NOMO-1 treated with dmso at 0.1 percent for 144 hours (cell line): ENCODE measurements around the gene RIPPLY3.

Experiments used
- DNase-seq: peaks from one replicate; lab custom pipeline; 2025; ENCODE audit not compliant: unreplicated experiment; lab: John Stamatoyannopoulos, UW

RIPPLY3 gene

DNA sequence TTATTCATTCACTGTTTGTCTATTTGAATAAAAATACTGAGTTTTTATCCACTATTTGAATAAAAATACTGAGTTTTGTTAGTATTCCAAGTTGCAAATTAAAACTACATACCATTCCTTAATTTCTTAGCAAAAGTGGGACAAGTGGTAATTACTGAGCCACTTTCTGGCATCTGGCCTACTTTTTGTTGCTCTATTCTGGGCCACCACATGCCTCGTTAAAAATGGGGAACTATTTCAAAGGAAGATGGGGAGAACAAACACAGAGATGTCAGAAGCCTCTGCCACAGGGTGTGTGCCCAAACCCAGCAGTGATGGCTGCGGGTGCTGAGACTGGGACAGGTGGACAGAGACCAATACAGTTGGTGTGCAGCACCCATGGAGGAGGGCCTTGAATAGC is 51.8 kb downstream of the RIPPLY3 start:
- peak; percentile 33 for DNase-seq

GRCh38 chr21:37059181-37059580 is 52.7 kb downstream of the RIPPLY3 start:
- DNase-seq, result no peak

DNA sequence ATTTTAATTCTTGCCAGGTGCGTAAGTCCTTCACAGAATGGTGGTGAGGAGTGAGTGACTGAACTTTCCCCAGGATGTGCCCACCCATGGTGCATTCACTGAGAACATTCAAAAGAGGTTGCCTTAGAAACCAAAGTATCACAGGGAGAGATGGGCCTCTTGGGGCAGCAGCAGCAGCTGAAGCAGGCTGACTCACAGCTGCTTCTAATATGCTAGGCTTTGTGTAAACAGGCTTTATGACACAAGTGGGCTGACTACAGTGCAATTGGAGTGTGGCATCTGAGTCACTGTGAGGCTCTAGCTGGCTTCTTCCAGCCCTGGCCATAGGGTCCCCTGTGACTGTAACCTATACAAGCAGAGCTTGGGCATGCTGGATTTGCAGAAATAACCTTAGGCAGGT is 53.8 kb downstream of the RIPPLY3 start:
- no peak for DNase-seq

DNA sequence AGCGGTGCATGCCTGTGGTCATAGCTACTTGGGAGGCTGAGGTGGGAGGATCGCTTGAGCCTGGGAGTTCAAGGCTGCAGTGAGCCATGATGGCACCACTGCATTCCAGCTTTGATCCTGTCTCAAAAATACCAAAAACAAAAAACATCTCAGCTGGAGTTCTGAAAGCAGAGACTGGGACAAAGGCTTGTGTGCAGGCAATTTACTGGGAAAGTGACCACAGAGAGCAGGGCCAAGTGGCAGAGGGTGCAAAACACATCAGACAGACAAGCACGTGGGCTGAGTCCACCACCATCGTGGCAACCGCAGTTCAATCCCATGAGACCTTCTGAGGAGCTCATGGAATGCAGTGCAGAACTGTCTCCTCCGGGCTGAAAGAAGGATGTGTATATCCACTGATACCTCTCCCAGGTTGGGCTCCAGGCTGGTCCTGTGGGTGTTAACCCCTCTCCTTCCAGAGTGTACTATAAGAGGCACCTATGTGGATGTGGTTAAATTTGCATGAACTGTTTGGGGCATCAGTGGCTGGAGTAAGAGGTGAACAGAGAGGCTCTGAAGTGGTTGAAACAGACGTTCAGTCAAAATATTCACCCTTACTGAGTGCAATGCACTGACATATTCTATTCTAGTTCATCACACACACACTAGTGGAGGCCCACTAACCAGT is 55.6 kb downstream of the RIPPLY3 start:
- no peak for DNase-seq

GRCh38 chr21:37062593-37062935 is 56.1 kb downstream of the RIPPLY3 start:
- no peak for DNase-seq

- no peak for DNase-seq
These were observed 56.9 kb downstream of the RIPPLY3 start for GRCh38 chr21:37063433-37063832.

DNA sequence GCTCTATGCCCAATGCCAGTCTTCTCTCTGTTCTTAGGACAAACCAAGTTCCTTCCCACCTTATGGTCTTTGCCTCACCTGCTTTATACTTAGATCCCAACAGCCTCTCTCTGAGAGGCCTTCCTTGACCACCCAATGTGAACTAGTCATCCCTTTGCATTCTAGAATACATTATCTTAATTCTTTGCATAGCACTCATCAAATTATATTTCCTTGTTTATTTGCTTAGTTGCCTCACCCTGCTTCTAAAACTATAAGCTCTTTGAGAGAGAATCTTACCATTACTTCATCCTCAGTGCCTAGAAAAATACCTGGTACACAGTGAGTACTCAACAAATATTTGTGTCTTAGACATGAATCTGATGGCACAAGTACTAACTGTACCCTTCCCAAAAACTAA is 58.3 kb downstream of the RIPPLY3 start:
- no peak for DNase-seq

DNA sequence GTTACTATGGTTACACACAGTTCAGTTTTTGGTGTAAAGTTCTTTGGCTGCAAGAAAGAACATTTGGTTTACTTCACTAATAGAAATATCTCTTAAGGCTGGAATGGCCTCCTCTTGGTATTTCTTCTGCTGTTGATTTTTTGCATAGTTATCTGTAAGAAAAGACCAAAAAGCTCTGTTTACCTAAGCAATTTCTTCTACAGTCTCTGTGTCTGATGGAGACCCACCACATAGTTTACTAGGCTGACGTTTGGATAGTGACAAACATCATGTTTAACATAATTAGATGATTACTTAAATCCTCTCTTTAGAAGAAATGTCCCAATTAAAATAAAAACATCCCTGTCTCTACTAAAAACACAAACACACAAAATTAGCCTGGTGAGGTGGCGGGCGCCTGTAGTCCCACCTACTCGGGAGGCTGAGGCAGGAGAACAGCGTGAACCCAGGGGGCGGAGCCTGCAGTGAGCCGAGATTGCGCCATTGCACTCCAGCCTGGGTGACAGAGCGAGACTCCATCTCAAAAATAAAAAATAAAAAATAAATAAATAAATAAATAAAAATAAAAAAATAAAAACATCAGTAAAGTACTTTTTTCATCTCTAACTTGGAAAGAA is 59.2 kb downstream of the RIPPLY3 start:
- DNase-seq, result no peak
